Large intestine (tissue), 12 donors: ENCODE results near the gene ASMTL. TPM values are rescaled to one million over a fixed set of nuclear protein-coding genes. Genes with fewer than 3 reads are reported as not detected.
A peak's percentile ranks its signal among the peaks of the same experiment; 100 is the strongest.

Source experiments
- DNase-seq, 2 donors: peaks; one replicate each; pipeline versions ENCODE4 v3.0.0 to v3.0.0-alpha.2; 2013
- H3K27ac ChIP-seq: one replicate; pipeline ENCODE4 v1.5.1; 2013; ENCODE audit warnings: low read length
- H3K27me3 ChIP-seq: 2 replicates; pipeline ENCODE4 v1.6.1; 2013; ENCODE audit warnings: low read length; ENCODE audit not compliant: control insufficient read depth, insufficient read depth
- H3K36me3 ChIP-seq: 2 replicates; pipeline ENCODE4 v1.6.1; 2013; ENCODE audit warnings: low read length; ENCODE audit not compliant: control insufficient read depth, insufficient read depth
- H3K4me1 ChIP-seq: one replicate; pipeline ENCODE4 v1.6.1; 2013; ENCODE audit warnings: low read length; ENCODE audit not compliant: control insufficient read depth, insufficient read depth
- H3K4me3 ChIP-seq: one replicate; pipeline ENCODE4 v1.5.1; 2013; ENCODE audit warnings: low read length
- H3K9me3 ChIP-seq: one replicate; pipeline ENCODE4 v1.6.1; 2013; ENCODE audit warnings: mild to moderate bottlenecking, low read depth, low read length, moderate library complexity; ENCODE audit not compliant: control insufficient read depth
- WGBS: methylation state at CpG from one replicate; pipeline ENCODE4 v1.1.5; 2013; ENCODE audit warnings: low lambda C conversion rate; ENCODE audit not compliant: insufficient coverage; 5-methylcytosine and 5-hydroxymethylcytosine counted together
- long read RNA-seq, 11 donors: transcript quantifications; one replicate each; lab custom pipeline, GENCODE V29; 2026
- polyA plus RNA-seq: library from polyadenylated mRNA; unstranded; fragments of 120-200 nt; gene quantifications from one replicate; pipeline ENCODE4 v1.2.1, GENCODE V29; 2013

ASMTL gene
- polyA plus RNA-seq = 25.9 TPM
- long read RNA-seq, donor 1, partial matches to known transcripts = 0 of 3 reads
- long read RNA-seq, donor 1, other reads (novel, unspliced or antisense) = 0 of 3 reads
- long read RNA-seq, donor 2, transcript ASMTL-201 (13 exons, 2,027 nt) = major isoform, 13 of 19 reads
- long read RNA-seq, donor 2, partial matches to known transcripts = 6 of 19 reads
- long read RNA-seq, donor 2, other reads (novel, unspliced or antisense) = 0 of 19 reads
- long read RNA-seq, donor 3, transcript ASMTL-201 (13 exons, 2,027 nt) = major isoform, 8 of 12 reads
- long read RNA-seq, donor 3, partial matches to known transcripts = 0 of 12 reads
- long read RNA-seq, donor 3, other reads (novel, unspliced or antisense) = 0 of 12 reads
- long read RNA-seq, donor 4 = 0 reads
- long read RNA-seq, donor 5, partial matches to known transcripts = 0 of 1 reads
- long read RNA-seq, donor 5, other reads (novel, unspliced or antisense) = 0 of 1 reads
- long read RNA-seq, donor 6, partial matches to known transcripts = 0 of 4 reads
- long read RNA-seq, donor 6, other reads (novel, unspliced or antisense) = 0 of 4 reads
- long read RNA-seq, donor 7, transcript ASMTL-201 (13 exons, 2,027 nt) = major isoform, 8 of 8 reads
- long read RNA-seq, donor 7, partial matches to known transcripts = 0 of 8 reads
- long read RNA-seq, donor 7, other reads (novel, unspliced or antisense) = 0 of 8 reads
- long read RNA-seq, donor 8, transcript ASMTL-201 (13 exons, 2,027 nt) = major isoform, 7 of 8 reads
- long read RNA-seq, donor 8, partial matches to known transcripts = 0 of 8 reads
- long read RNA-seq, donor 8, other reads (novel, unspliced or antisense) = 0 of 8 reads
- long read RNA-seq, donor 9, partial matches to known transcripts = 0 of 3 reads
- long read RNA-seq, donor 9, other reads (novel, unspliced or antisense) = 0 of 3 reads
- long read RNA-seq, donor 10, transcript ASMTL-201 (13 exons, 2,027 nt) = major isoform, 5 of 10 reads
- long read RNA-seq, donor 10, partial matches to known transcripts = 5 of 10 reads
- long read RNA-seq, donor 10, other reads (novel, unspliced or antisense) = 0 of 10 reads
- long read RNA-seq, donor 11, transcript ASMTL-201 (13 exons, 2,027 nt) = major isoform, 6 of 6 reads
- long read RNA-seq, donor 11, partial matches to known transcripts = 0 of 6 reads
- long read RNA-seq, donor 11, other reads (novel, unspliced or antisense) = 0 of 6 reads

GRCh38 chrX:1452516-1453394 lies at the start of gene ASMTL:
TSS of gene ASMTL (minus strand) at chrX:1452909. CDS start at chrX:1452840, 69 bp downstream.
- peak; percentile 98 to 99 for DNase-seq
- no peaks in the 10 kb centered on the region for H3K27me3 ChIP-seq
- WGBS = no CpG with 5 or more reads among the region's 76 CpGs

GRCh38 chrX:1502241-1502640 lies 49.5 kb upstream of the ASMTL start:
- no peak for DNase-seq
- Histone ChIP-seq H3K4me3 (no peak overlapping the region), H3K27me3 (no peaks in the 10 kb centered on the region), H3K27ac (no peak overlapping the region), H3K9me3 (no peaks in the 10 kb centered on the region), H3K36me3 (no peaks in the 10 kb centered on the region), H3K4me1 (no peaks in the 10 kb centered on the region)
- no CpG with 5 or more reads among the region's 12 CpGs for WGBS

More at GRCh38 chrX:1452516-1453394, at the start of gene ASMTL:
- Histone ChIP-seq H3K4me1 (peaks cover 5% of the 10 kb centered on the region), H3K4me3 (peak within 1 kb of the TSS; percentile 93), H3K9me3 (peaks cover 8% of the 10 kb centered on the region), H3K27ac (peak within 1 kb of the TSS; percentile 93), H3K36me3 (no peaks in the 10 kb centered on the region)

- H3K9me3 ChIP-seq = no peaks in the 10 kb centered on the region
- WGBS = 100% methylated on average over 1 of the region's 23 CpGs
- H3K27me3 ChIP-seq = no peaks in the 10 kb centered on the region
- DNase-seq = no peak
- no peaks in the 10 kb centered on the region for H3K36me3 ChIP-seq
- no peaks in the 10 kb centered on the region for H3K4me1 ChIP-seq
- no peak overlapping the region for H3K27ac ChIP-seq
- no peak overlapping the region for H3K4me3 ChIP-seq
Measured at GRCh38 chrX:1500701-1501624, 48.3 kb upstream of the ASMTL start.

GRCh38 chrX:1496076-1496475 lies 43.4 kb upstream of the ASMTL start:
- Histone ChIP-seq H3K36me3 (no peaks in the 10 kb centered on the region), H3K9me3 (no peaks in the 10 kb centered on the region), H3K27ac (no peak overlapping the region), H3K4me1 (no peaks in the 10 kb centered on the region), H3K4me3 (no peak overlapping the region), H3K27me3 (no peaks in the 10 kb centered on the region)
- no peak for DNase-seq
- 100% methylated on average over 1 of the region's 12 CpGs for WGBS

- Histone ChIP-seq H3K9me3 (no peaks in the 10 kb centered on the region), H3K4me3 (no peak overlapping the region), H3K36me3 (no peaks in the 10 kb centered on the region), H3K4me1 (no peaks in the 10 kb centered on the region), H3K27me3 (no peaks in the 10 kb centered on the region), H3K27ac (no peak overlapping the region)
- no peak for DNase-seq
- WGBS = no CpG with 5 or more reads among the region's 15 CpGs
Measured at GRCh38 chrX:1493877-1494510, 41.3 kb upstream of the ASMTL start.

GRCh38 chrX:1493412-1493811 lies 40.7 kb upstream of the ASMTL start:
- no peaks in the 10 kb centered on the region for H3K27me3 ChIP-seq
- no CpG with 5 or more reads among the region's 16 CpGs for WGBS
- no peaks in the 10 kb centered on the region for H3K4me1 ChIP-seq
- no peaks in the 10 kb centered on the region for H3K9me3 ChIP-seq
- H3K27ac ChIP-seq = no peak overlapping the region
- no peak overlapping the region for H3K4me3 ChIP-seq
- no peaks in the 10 kb centered on the region for H3K36me3 ChIP-seq
- no peak for DNase-seq

- Histone ChIP-seq H3K27ac (no peak overlapping the region), H3K4me1 (no peaks in the 10 kb centered on the region), H3K36me3 (no peaks in the 10 kb centered on the region), H3K9me3 (no peaks in the 10 kb centered on the region), H3K4me3 (no peak overlapping the region), H3K27me3 (no peaks in the 10 kb centered on the region)
- WGBS = no CpG with 5 or more reads among the region's 9 CpGs
- no peak for DNase-seq
Measured at GRCh38 chrX:1492421-1493012, 39.8 kb upstream of the ASMTL start.

GRCh38 chrX:1491851-1492349 lies 39.2 kb upstream of the ASMTL start:
- DNase-seq = no peak
- Histone ChIP-seq H3K27ac (no peak overlapping the region), H3K36me3 (no peaks in the 10 kb centered on the region), H3K27me3 (no peaks in the 10 kb centered on the region), H3K4me3 (no peak overlapping the region), H3K4me1 (no peaks in the 10 kb centered on the region), H3K9me3 (no peaks in the 10 kb centered on the region)
- WGBS = no CpG with 5 or more reads among the region's 6 CpGs
